Activated gamma-delta T cell treated with Interleukin-2 at 50 U/mL for 16 hours (primary cell): ENCODE results near the gene SGCD.

ENCODE experiments used
- DNase-seq: peaks from one replicate; pipeline ENCODE4 v3.0.0-alpha.2; 2020

SGCD gene

DNA sequence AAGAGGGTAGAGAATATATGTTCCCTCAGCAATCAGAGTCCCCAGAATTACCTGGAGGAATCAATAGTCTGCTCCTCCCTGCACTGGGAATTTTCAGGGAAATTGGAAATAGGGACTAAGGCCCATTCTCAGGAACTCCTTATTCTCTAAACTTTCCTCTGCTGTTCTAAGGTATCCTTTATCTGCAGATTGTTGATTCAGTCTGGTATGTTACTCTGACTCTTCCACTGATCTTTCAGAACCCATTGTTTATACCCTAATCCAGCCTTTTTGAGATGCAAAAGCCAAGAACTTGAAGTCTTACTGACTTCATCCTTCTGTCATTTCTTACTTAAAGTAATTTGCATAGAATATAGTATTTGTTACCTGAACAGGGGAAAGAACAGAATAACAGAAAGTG is 379.7 kb downstream of the SGCD start:
- DNase-seq, result no peak

DNA sequence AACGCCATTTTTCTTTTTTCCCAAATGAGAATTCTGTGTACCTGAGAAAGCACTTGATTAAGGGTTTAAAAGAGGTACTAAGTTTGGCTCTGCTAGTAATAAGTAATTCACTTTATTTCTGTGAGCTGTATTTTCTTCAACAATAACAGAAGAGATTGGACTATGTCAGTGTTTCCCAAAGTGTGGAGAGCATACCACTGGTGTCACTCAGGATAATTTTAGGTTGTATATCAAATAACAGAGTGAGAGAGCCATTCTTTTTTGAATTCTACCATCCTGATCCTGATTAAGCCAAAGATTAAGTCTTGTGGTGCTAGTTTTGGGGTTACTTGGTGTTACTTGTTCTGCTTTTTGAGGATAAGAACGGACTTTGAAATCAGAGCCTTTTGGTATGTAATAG is 380.8 kb downstream of the SGCD start:
- no peak for DNase-seq

DNA sequence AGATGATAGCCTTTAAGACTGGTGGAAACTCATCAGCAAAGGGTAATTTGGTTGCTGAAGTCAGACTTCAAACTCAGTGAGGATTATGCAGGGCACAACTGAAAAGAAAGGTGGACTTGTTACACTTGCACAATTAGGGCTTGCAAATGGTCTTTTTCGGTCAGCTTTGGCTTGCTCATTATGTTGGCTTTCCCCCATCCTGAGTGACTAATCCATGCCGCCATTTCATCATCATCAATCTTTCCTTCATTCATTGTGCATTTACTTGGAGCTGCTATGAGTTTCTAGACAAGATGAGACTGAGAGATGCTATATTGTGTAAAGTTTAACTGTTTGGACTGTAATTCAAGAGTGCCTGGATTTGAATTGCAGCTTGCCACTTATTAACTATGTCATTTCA is 388.3 kb downstream of the SGCD start:
- DNase-seq, result no peak

DNA sequence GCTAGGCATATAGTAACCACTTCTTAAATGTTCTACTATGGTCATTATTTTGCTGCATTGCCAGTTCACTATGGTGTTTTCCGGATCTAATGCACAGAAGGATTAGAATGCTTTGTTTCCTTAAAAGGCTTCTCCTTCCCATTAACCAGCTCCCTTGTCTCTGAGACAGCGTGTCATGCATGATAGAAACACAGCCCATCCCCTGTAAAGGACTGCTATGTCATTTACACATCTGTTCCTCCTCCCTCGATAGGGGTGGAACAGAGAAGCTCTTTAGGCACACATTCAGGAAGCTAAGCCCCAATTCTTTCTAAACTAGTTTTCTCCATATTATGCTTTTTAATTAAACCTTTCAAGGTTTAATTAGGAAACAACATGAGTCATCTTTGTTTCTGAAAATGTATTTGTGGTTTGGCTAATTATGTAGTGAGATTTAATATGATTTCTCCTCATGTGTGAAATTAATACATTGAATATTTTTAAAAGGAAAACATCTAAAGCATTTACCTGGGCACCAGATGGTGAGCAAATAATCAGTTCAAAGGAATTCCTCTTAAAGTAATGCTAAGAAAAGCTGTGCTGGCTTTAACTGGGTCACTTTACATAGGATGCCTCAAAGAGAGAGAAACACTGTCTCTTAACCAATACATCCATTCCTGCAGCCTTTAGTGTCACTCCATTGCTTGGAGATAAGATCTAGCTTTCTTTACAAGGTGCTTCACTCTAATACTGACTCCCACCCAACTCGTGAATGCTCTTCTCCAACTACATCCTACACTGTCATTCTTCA is 389.8 kb downstream of the SGCD start:
- DNase-seq, result no peak

DNA sequence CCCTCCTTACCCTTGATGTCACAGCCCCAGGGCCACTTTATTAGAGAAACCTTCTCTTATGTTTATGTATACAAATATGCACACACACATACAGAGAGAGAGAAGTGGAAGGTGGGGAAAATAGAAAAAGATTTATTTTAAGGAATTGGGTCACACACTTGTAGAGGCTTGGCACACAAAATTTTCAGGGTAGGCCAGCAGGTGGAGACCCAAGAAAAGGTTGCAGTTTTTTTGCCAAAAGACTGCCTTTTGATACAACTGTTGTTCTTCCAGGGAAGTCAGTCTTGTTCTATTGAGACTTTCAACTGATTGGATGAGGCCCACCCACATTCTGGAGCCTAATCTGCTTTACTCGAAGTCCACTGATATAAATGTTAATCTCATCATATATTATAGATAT is 392.0 kb downstream of the SGCD start:
- DNase-seq, result no peak

DNA sequence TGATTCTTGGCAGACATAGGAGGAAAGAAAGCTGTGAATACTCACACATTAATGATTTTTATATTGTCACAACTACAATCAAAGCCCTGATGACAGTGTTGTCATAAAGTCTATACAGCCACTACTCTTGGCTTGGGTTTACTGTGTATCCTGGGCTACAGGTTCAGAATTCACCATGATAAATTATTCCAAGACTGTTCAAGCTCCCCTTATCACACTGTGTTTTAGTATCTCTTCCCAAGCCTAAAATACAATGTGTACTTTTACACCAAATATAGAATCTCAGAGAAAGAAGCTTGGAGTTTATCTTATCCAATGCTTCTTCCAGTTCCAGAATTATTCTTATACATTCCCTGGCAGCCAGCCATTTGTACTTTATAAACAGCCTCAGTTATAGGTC is 395.4 kb downstream of the SGCD start:
- no peak for DNase-seq

DNA sequence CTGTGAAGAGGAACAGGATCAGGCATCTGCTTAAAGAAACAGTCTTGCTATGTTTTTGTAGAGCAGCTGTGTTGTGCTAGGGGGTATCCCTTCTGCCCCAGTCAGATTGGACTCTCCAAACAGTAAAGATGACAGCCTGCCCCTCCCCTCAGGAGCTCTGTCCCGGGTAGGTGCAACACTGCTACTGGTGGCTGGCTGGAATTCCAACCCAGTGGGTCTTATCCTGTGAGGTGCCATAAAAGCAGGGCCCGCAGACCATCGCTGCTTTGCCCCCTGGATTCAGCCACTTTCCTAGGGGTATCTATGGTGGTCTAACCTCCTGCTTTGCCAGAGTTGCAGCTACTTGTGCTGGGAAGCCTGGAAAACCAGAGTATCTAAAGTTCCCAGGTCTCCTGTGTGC is 408.5 kb downstream of the SGCD start:
- DNase-seq, result no peak

DNA sequence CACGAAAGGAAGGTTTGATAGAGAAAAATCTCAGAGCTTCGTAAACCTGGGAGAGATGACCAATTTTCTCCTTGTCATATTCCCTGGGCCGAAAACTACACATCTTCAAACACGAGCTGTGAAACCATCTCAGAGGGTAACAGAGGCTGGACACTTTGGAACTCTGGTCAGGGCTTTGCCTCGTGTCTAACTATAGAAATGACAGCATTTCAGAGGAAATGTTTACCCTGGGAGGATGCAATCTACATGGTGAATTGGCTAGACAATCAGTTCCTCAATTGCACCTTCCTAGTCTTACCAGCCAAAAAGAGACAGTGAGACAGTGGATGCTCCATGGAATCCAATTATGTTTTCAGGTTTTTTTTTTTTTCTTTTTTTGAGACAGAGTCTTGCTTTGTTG is 414.6 kb downstream of the SGCD start:
- DNase-seq, result no peak

DNA sequence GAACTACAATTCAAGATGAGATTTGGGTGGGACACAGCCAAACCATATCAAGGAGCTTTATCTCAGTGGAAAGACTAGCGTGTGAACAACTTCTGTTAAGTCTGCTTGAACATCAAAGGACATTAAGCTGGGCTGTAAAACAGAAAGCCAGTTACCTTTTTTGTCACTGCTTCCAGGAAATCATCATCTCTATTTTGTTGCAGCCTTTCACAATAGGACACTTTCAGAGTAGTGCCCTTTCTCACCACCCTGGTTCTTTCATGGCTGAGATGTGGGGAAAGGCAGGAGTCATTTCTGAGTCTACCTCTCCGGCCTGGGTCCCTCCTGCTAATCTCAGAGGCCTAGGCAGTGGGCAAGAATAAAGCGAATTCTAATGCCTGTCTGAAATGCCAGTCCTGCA is 426.9 kb downstream of the SGCD start:
- DNase-seq, result no peak

DNA sequence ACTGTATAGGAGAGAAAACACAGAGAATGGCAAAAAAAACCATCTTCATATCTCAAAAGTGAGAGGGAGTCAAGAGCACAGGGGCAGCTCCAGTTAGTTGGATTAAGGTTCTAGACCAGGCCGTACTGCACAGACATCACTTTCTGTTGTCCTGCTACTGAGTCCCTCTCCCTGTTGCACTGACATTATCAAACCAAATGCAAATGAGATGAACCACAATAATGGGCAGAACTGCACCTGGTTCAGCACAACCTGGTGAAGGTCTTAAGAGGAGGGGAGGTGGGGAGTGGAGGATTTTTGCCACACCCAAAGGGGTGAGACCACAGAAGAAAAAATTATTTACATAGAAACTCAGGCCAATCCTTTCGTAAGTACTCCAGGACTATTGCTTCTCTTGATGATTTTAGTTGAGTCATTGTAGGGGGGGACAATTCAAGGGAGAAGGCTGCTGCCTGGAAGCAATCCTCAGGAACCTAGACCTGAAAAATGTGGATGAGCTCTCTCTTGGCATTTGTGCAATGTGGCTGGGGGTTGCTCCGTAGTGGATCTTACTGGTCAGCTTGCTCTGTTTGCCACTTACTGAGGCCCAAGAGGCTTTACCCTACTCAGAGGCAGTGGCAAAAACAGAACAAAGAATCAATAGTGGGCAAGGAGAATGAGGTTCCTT is 428.6 kb downstream of the SGCD start:
- no peak for DNase-seq

DNA sequence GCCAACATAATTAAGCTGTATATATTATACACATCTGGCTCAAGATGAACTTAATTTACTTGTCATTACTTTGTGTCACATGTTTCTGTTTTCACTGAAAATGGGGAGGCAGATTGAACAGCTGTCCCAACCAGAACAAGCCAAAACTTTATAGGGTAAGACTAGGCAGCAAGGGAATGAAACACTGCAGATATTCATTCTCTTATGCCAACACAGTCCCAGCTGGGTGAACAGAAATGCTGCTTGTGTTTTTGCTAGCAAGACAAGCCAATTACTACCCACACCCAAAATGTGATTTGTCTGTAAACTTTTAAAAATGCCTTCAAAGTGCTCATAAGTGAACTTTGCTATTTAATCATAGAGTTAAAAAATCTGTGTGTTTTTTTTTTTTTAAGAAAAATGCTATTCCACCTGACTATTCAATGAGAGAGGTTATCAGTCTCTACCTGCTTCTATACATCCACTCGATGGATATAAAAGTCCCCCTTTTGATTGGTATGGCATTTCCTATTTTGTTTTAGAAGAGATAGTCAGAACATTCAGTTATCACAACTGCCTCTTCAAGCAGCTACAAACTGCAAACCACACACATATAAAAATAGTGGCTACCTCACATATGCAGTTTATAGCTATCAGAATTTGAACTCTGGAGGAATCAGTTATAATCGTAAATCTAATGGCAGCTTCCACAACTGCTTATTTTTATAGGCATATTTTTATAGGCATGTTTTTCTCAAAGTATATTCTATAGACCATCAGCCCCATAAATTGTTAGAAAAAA is 431.2 kb downstream of the SGCD start:
- no peak for DNase-seq

DNA sequence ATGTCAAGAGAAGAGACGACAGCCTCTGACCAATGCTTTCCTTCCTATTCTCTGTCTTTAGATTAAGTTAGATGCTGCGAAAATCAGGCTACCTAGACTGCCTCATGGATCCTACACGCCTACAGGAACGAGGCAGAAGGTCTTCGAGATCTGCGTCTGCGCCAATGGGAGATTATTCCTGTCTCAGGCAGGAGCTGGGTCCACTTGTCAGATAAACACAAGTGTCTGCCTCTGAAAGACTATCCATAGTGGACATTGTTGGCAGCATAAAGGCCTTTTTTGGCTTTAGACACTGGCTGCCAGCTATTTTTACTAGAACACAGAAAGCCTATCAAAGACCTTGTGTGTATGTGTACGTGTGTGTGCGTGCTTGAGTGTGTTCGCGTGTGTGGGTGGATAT is 432.2 kb downstream of the SGCD start:
- DNase-seq, result no peak

DNA sequence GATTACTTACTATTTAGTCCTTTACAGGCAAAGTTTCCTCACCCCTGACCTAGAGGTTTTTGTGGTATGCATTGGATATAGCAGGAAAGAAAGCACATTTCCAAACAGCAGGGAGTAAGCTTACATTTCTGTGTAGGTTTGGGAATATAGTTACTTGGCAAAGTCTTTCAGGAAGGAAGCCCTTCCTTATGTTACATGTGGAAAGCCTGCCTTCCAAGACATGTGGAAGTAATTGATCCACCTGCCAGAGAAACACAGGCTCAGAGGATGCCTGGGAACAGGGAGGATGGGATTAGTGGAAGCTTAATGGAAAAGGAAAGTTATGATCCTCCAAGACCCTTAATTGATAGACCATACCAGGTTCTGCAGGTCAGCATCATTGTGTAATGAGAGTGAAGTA is 435.8 kb downstream of the SGCD start:
- DNase-seq, result no peak

DNA sequence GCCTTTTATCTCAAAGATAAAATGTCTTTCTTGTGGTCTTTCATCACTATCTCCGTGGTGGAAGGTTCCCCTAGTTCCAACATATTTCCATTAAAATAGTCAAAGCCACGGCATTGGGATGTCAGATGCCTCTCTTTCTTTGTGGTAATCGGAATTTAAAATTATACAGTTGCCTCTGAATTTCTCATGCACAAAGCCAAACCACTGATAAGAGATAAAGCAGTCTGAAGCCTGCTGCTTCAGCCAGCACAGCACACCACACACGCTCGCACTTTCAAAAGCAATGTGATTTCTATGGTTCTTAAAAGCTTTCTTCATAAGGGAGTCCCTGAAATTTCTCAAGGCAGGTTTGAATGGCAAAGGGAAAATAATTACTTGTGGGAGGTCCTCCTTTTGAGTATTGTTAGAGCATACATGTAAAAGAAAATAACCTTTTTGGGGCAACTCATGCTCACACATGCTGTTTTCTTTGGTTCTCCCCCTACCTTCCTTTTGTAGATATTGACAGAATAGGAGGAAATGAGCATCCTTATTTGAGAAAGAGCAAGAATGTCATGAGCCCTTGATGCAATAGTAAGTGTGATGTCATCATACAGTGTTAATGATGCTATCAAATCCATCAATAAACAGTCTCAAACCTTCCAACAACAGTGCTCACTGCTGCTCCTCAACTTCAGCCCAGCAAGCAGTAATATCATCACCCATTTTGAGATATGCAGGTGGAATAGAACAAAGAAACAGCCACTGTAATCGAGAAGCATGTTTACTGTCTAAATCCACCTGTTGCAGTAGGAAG is 437.4 kb downstream of the SGCD start:
- DNase-seq, result no peak

DNA sequence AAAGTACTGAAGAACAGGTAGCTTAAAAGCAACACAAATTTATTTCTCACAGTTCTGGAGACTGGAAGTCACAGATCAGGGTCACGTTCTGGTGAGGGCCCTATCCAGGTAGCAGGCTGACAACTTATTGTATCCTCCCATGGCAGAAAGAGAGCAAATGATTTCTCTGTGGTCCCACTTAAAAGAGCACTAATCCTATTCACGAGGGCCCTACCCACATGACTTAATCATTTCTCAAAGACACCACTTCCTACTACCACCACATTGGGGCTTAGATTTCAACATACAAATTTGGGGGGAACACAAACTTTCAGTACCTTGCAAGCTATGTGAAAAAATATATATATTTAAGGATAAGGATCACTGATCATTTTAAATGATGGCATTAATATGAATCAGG is 447.3 kb downstream of the SGCD start:
- DNase-seq, result no peak

DNA sequence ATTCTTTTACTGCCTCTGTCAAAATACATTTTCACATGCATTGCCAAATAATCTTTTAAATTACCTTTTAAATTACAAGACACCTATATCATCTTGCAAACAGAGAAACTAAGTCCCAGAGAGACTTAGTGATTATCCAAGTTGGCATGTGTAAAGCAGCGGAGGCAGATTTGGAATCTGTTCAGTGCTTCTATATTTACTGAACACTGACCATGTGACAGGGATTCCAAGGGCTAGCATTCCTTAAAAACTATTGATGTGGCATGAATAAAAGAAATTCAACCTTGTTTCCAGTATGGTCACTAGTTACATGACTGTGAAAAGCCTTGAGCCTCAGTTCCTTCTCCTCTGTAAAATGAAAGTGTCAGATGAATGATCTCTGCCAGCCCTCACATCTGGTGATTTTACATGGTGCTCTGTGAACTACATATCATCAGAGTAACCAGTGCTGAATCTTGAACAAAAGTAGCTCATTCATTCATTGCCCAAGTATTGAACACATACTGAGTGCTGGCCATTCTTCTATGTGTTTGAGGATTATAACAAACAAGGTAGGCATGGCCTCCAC is 451.3 kb downstream of the SGCD start:
- DNase-seq, result no peak

DNA sequence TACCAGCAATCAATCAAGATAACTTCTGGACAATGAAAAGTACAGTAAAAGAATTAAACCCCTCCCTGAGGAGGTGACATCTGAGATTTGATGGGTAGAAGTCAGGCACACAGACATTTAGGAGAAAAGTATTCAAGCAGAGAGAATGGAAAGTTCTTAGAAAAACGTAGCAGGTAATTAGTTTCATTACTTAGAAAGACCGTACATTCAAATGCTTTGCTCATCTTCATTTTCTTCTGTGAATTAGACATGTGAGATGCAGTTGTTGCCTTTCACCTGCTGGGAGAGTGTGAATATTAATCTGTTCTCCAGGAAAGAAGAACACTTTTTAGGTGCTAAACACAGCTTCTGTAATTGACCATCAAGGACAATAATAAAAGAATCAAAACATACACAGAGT is 451.8 kb downstream of the SGCD start:
- no peak for DNase-seq

DNA sequence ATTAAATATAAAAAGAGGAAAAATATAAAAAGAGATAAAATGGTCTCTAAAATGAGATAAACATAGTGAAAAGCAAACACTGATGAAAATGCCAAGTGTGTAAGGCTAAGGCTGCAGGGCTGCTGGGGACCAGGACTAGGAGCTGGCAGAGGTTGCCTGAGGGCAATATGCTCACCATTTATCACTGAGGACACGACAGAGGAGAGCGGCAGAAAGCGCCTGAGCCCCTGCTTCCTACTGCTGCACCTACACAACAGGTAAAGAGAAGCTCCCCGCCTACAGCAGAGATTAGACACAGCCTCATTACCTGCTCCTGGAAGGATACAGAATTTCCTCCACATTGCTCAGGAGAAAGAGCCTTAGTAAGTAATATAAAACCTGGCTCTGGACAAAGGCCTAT is 452.5 kb downstream of the SGCD start:
- no peak for DNase-seq

DNA sequence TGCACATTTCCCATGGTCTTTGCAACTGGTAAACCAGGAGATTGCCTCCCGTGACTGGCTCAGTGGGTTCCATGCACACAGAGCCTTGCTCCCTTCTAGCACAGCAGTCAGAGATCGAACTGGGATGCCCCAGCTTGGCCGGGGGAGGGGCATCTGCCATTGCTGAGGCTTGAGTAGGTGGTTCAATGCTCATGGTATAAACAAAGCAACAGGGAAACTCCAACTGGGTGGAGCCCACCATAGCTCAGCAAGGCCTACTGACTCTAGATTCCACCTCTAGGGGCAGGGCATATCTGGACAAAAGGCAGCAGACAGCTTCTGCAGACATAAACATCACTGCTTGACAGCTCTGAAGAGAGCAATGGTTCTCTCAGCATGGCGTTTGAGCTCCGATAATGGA is 456.1 kb downstream of the SGCD start:
- DNase-seq, result no peak

DNA sequence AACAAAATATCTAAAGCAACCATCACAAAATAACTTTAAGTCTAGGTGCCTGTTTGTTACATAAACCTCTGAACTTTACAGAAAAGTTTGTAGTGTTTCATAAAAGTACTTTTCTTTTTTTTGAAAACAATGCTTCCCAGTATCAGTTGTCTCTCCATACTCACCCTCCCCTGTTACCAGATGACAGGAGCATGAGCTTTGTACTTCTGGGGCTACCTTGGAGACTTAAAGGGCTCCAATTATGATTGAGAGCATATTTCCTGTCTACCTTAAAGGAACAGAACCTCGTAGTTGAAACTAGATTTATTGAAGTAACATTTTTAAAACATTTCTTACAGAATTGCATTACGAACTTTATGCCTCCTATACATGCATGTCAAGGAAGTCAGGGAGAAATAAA is 467.7 kb downstream of the SGCD start:
- no peak for DNase-seq

DNA sequence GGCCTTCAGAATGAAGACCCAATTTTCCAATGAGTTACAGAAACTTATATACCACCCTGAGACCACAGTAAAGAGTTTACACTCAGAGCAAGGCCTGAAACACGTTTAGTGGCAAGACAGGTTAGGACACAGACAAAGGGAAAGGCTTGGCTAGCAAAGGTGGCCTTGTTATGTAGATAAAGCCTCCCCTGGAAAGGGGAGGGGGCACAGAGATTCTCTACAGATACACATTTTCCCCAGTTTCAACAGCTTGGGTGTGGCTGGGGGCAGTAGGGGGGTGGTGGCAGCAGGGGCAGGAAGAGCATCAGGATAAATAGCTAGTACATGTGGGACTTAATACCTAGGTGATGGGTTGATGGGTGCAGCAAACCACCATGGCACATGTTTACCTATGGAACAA is 471.2 kb downstream of the SGCD start:
- no peak for DNase-seq

DNA sequence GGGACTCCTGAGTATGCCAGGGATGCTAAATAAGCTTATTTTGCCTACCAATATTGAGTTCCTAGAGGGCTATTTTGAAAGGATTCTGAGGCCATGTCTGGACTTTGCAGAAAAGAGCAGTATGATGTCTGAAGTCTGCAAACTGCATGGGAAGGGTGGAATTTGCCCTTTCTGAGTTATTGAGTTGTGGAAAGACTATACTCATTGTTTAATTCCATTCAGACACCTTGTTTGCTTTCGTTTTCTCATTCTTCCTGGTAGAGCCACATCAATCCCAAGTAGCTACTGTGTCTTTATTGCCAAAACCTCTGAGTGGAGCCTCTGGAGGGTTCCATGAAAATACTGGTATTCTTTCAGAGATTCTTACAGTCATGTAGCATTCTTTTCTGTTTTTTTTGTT is 472.2 kb downstream of the SGCD start:
- DNase-seq, result no peak

DNA sequence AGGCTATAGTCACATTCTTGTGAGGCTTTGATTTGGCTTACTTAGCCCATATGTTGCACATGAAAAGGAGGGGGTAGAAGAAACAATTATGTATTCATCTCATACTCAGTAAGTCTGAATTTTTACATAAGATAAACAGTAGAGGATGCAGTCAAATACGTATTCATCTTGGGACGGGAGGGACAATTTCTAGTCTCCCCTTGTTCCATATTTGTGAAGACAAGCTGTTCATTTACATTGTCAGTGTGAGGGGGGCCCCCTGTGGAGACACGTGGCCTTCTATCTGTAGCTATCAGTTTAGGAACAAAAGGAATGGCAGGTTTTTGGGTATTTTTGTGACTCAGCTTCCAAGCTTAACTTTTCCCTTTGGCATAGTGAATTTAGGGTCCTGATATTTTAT is 474.0 kb downstream of the SGCD start:
- DNase-seq, result no peak
